MM.1S (cell line): ENCODE results near the gene CLEC18A.
"Not testable (repeated sequence)": the region's sequence is repeated elsewhere in the genome, so short reads cannot be mapped to it uniquely, and the experiment has no call there.

ENCODE experiments used
- DNase-seq: peaks from one replicate; pipeline ENCODE4 v3.0.0-alpha.2; 2015
- H2AFZ ChIP-seq: fragments of 300-600 bp; sonication (generic); 2 replicates; pipeline ENCODE4 v1.6.0; 2016; ENCODE audit warnings: antibody characterized with exemption, low read length
- H3F3A ChIP-seq: fragments of 300-600 bp; sonication (generic); 2 replicates; pipeline ENCODE4 v1.6.1; 2016; ENCODE audit warnings: mild to moderate bottlenecking, antibody characterized with exemption, low read length, moderate library complexity, mixed read lengths; ENCODE audit not compliant: insufficient read depth
- H3K27ac ChIP-seq: fragments of 300-600 bp; sonication (generic); 2 replicates; pipeline ENCODE4 v1.5.1; 2016; ENCODE audit warnings: mild to moderate bottlenecking, low read length
- H3K27me3 ChIP-seq: fragments of 300-600 bp; sonication (generic); replicated peaks from 2 replicates; pipeline ENCODE4 v1.6.0; 2016; ENCODE audit warnings: low read length; ENCODE audit not compliant: insufficient read depth
- H3K36me3 ChIP-seq: fragments of 300-600 bp; sonication (generic); replicated peaks from 2 replicates; pipeline ENCODE4 v1.6.1; 2016; ENCODE audit warnings: mild to moderate bottlenecking, low read length, mixed read lengths; ENCODE audit not compliant: insufficient read depth
- H3K4me1 ChIP-seq: fragments of 300-600 bp; sonication (generic); 2 replicates; pipeline ENCODE4 v1.6.1; 2016; ENCODE audit warnings: low read length, mixed read lengths
- H3K4me2 ChIP-seq: fragments of 300-600 bp; sonication (generic); 2 replicates; pipeline ENCODE4 v1.6.0; 2016; ENCODE audit warnings: low read depth, low read length
- H3K4me3 ChIP-seq: fragments of 300-600 bp; sonication (generic); 2 replicates; pipeline ENCODE4 v1.5.1; 2016; ENCODE audit warnings: low read length, mixed read lengths
- H3K79me2 ChIP-seq: fragments of 300-600 bp; sonication (generic); 2 replicates; pipeline ENCODE4 v1.6.1; 2016; ENCODE audit warnings: mixed run types, low read length, mixed read lengths
- H3K9ac ChIP-seq: fragments of 300-600 bp; sonication (generic); 2 replicates; pipeline ENCODE4 v1.6.1; 2016; ENCODE audit warnings: low read length, mixed read lengths
- H3K9me2 ChIP-seq: fragments of 300-600 bp; sonication (generic); replicated peaks from 2 replicates; pipeline ENCODE4 v1.6.1; 2016; ENCODE audit warnings: mild to moderate bottlenecking, low read length, mixed read lengths; ENCODE audit not compliant: insufficient read depth
- H3K9me3 ChIP-seq: fragments of 300-600 bp; sonication (generic); replicated peaks from 2 replicates; pipeline ENCODE4 v1.6.1; 2016; ENCODE audit warnings: mild to moderate bottlenecking, low read length, mixed read lengths; ENCODE audit not compliant: insufficient read depth
- H4K20me1 ChIP-seq: fragments of 300-600 bp; sonication (generic); 2 replicates; pipeline ENCODE4 v1.6.1; 2016; ENCODE audit warnings: mild to moderate bottlenecking, low read length, moderate library complexity, mixed read lengths; ENCODE audit not compliant: insufficient read depth
- EZH2 ChIP-seq: fragments of 300-600 bp; sonication (generic); optimal IDR thresholded peaks from 2 replicates; pipeline ENCODE3; 2017; ENCODE audit warnings: low read depth, mild to moderate bottlenecking, antibody characterized with exemption, low read length, mixed read lengths
- EZH2phosphoT487 ChIP-seq: fragments of 300-600 bp; sonication (generic); IDR thresholded peaks from 2 replicates; pipeline ENCODE4 v1.6.1; 2018; ENCODE audit warnings: antibody characterized with exemption, low read length
- TF ChIP-seq, protein P1 (sequence below): fragments of 300-600 bp; sonication (generic); IDR thresholded peaks from 2 replicates; pipeline ENCODE4 v1.5.1; 2016; ENCODE audit warnings: antibody characterized with exemption, low read length, mixed read lengths

CLEC18A gene

GRCh38 chr16:69951017-69951671, at the start of gene CLEC18A:
TSS of gene CLEC18A (plus strand) at chr16:69951334. CDS start at chr16:69951367, 33 bp downstream.
- not testable (repeated sequence) for H3K9me3 ChIP-seq, DNase-seq, H3K4me2 ChIP-seq, H3F3A ChIP-seq, H3K27me3 ChIP-seq, H3K36me3 ChIP-seq, H3K4me3 ChIP-seq, H4K20me1 ChIP-seq, H3K4me1 ChIP-seq, H2AFZ ChIP-seq, H3K27ac ChIP-seq, H3K9me2 ChIP-seq, H3K79me2 ChIP-seq, H3K9ac ChIP-seq

DNA sequence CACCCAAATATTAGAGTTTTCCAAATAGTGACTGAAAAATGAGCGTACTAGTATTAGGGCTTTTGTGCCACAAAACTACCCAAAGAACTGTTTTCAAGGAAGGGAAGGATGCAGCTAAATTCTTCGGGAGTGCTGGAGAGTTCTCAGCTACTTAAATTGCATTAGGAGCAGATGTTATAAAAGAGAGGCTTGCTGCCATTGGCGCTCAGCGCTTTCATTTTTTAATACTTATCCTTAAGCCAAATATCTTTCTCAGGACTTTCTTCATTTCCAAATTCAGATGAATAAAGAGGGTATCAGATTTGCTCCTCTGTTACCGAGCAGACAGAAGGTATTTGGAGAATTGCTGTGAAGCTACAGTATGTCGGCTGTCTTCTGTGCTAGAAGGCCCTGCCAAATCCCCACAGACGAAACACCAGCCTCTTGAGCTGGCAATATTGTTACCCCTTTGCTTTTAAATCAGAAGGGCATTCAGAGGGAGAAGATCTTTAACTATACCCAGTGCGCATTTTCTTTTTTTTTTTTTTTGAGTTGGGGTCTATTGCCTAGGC, 47.2 kb upstream of the CLEC18A start:
- TF ChIP-seq EZH2phosphoT487 (no peak), EZH2 (no peak)
- TF ChIP-seq, protein P1, sequence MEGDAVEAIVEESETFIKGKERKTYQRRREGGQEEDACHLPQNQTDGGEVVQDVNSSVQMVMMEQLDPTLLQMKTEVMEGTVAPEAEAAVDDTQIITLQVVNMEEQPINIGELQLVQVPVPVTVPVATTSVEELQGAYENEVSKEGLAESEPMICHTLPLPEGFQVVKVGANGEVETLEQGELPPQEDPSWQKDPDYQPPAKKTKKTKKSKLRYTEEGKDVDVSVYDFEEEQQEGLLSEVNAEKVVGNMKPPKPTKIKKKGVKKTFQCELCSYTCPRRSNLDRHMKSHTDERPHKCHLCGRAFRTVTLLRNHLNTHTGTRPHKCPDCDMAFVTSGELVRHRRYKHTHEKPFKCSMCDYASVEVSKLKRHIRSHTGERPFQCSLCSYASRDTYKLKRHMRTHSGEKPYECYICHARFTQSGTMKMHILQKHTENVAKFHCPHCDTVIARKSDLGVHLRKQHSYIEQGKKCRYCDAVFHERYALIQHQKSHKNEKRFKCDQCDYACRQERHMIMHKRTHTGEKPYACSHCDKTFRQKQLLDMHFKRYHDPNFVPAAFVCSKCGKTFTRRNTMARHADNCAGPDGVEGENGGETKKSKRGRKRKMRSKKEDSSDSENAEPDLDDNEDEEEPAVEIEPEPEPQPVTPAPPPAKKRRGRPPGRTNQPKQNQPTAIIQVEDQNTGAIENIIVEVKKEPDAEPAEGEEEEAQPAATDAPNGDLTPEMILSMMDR, result no peak
- H3K9me3 ChIP-seq, result no peaks in the 10 kb centered on the region
- no peaks in the 10 kb centered on the region for H3F3A ChIP-seq
- no peak overlapping the region for H3K9ac ChIP-seq
- DNase-seq, result no peak
- H3K9me2 ChIP-seq, result no peaks in the 10 kb centered on the region
- no peak overlapping the region for H3K27ac ChIP-seq
- no peaks in the 10 kb centered on the region for H3K4me1 ChIP-seq
- no peaks in the 10 kb centered on the region for H3K27me3 ChIP-seq
- no peak overlapping the region for H3K4me2 ChIP-seq
- H3K79me2 ChIP-seq, result no peaks in the 10 kb centered on the region
- no peaks in the 10 kb centered on the region for H4K20me1 ChIP-seq
- H2AFZ ChIP-seq, result no peak overlapping the region
- H3K36me3 ChIP-seq, result no peaks in the 10 kb centered on the region
- H3K4me3 ChIP-seq, result no peak overlapping the region

DNA sequence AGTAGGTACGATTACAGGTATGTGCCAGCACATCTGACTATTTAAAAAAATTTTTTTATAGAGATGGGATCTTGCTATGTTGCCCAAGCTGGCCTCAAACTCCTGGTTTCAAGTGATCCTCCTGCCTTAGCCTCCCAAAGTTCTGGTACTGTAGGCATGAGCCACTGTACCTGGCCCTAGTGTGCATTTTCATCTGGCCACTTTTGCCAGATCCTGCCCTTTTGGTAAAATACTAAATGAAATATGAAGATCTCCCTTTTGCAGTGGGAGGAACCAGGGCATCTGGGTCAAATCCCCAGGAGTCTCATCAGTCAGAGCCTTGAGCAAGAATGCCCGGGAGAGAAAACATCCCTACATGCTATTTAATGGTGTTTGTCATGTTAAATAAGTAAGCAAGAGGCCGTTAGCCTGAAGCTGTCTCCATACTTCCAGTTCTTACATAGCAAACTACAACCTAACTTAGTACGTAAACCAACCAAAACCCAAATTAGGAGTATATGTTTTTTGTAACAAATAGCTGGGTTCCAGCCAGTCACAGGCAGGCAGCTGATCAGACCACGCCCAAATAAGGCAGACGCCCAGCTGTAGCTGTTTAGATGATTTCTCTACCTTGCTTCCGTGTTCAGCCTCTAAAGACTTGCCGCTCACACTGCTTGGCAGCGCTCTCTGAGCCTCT, 46.5 kb upstream of the CLEC18A start:
- no peaks in the 10 kb centered on the region for H3K4me1 ChIP-seq
- no peaks in the 10 kb centered on the region for H3K79me2 ChIP-seq
- no peaks in the 10 kb centered on the region for H3K9me3 ChIP-seq
- no peaks in the 10 kb centered on the region for H3F3A ChIP-seq
- H3K4me3 ChIP-seq, result no peak overlapping the region
- H3K36me3 ChIP-seq, result no peaks in the 10 kb centered on the region
- no peak for TF ChIP-seq EZH2
- no peak for TF ChIP-seq EZH2phosphoT487
- TF ChIP-seq, protein P1, result no peak
- H3K9ac ChIP-seq, result no peak overlapping the region
- H4K20me1 ChIP-seq, result no peaks in the 10 kb centered on the region
- DNase-seq, result no peak
- H3K27me3 ChIP-seq, result no peaks in the 10 kb centered on the region
- H3K9me2 ChIP-seq, result no peaks in the 10 kb centered on the region
- no peak overlapping the region for H2AFZ ChIP-seq
- H3K4me2 ChIP-seq, result no peak overlapping the region
- no peak overlapping the region for H3K27ac ChIP-seq

- Histone ChIP-seq H3K27ac (no peak overlapping the region), H3K27me3 (no peaks in the 10 kb centered on the region), H3K4me1 (no peaks in the 10 kb centered on the region), H3F3A (no peaks in the 10 kb centered on the region), H3K9me3 (no peaks in the 10 kb centered on the region), H3K9ac (no peak overlapping the region), H2AFZ (no peak overlapping the region), H3K9me2 (no peaks in the 10 kb centered on the region), H3K4me2 (no peak overlapping the region), H3K79me2 (no peaks in the 10 kb centered on the region), H3K4me3 (no peak overlapping the region), H3K36me3 (no peaks in the 10 kb centered on the region), H4K20me1 (no peaks in the 10 kb centered on the region)
- no peak for TF ChIP-seq EZH2
- TF ChIP-seq, protein P1, result no peak
- TF ChIP-seq EZH2phosphoT487, result no peak
- no peak for DNase-seq
Measured at GRCh38 chr16:69905171-69905555, 46.0 kb upstream of the CLEC18A start.
